Measurements from ENCODE around the gene KANSL1. TPM values are rescaled to one million over a fixed set of nuclear protein-coding genes. Genes with fewer than 3 reads are reported as not detected.

KANSL1 gene
- total and polyA plus RNA-seq, 4 donors = 16.2 to 189 (median 47.4) TPM

DNA sequence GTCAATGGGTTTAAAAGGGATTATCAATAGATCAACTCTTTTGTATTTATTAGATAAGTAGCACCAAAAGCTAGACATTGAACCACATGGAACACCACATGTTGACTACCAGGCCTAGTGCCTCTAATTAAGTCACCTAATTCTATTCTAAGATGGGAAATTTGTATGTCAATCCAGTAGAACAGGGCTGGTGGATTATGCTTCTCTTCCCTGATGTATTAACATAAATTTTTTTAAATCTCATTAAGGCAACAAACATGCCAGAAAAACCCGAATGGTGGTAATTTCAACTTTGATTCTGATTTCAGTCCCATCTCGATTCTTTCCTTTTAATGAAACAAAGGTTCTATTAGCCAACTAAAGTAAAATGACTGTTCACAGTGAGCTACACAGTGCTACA, 92.6 kb downstream of the KANSL1 start:
- TF ChIP-seq, protein P1, sequence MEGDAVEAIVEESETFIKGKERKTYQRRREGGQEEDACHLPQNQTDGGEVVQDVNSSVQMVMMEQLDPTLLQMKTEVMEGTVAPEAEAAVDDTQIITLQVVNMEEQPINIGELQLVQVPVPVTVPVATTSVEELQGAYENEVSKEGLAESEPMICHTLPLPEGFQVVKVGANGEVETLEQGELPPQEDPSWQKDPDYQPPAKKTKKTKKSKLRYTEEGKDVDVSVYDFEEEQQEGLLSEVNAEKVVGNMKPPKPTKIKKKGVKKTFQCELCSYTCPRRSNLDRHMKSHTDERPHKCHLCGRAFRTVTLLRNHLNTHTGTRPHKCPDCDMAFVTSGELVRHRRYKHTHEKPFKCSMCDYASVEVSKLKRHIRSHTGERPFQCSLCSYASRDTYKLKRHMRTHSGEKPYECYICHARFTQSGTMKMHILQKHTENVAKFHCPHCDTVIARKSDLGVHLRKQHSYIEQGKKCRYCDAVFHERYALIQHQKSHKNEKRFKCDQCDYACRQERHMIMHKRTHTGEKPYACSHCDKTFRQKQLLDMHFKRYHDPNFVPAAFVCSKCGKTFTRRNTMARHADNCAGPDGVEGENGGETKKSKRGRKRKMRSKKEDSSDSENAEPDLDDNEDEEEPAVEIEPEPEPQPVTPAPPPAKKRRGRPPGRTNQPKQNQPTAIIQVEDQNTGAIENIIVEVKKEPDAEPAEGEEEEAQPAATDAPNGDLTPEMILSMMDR (IDR thresholded peaks at IDR 0.05; ENCODE audit: control extremely low read depth, extremely low read depth) = no peak
- Histone ChIP-seq H3K27me3 (ENCODE audit: control insufficient read depth in 3 of 3, insufficient read depth in 3 of 3, low read length in 2 of 3) (no peaks in the 10 kb centered on the region), H3K4me3 (no peak overlapping the region), H3K9me3 (ENCODE audit: control insufficient read depth in 4 of 4, insufficient read depth in 3 of 4, low read length in 3 of 4) (no peaks in the 10 kb centered on the region), H3K27ac (ENCODE audit: low read depth in 1 of 2, low read length in 1 of 2) (no peak overlapping the region), H3K9ac (ENCODE audit: insufficient read depth in 1 of 2, low read length in 2 of 2) (no peak overlapping the region), H3K36me3 (ENCODE audit: control insufficient read depth in 4 of 4, insufficient read depth in 4 of 4, low read length in 4 of 4) (no peaks in the 10 kb centered on the region), H3K4me1 (ENCODE audit: control insufficient read depth in 5 of 5, insufficient read depth in 5 of 5, low read length in 5 of 5) (peaks cover 0 to 17% (median 4%) of the 10 kb centered on the region in 5 donors)
- DNase-seq (no peak), ATAC-seq (ENCODE audit: insufficient read depth, low FRiP score) (no peak)
- 70 to 78% methylated on average over 2 of the region's 2 CpGs for WGBS, 2 donors

DNA sequence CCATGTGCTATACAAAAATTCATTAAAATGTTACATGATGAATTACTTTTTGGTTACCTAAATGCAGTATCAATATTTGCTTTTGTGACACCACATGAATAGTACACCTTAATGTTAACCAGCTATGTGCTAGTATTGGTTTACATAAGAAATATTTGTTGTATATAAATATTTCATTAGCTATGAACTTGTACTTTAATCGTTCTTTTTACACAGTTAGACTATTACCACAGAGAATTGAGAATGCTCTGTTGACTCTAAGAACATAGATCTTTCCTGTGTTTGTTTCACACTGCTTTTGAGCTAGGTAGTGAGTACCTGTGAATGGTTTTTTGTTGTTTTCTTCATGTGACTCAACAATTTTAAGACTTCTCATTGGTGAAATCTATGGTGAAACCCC, 93.4 kb downstream of the KANSL1 start:
- H3K9ac ChIP-seq (ENCODE audit: insufficient read depth in 1 of 2, low read length in 2 of 2) = no peak overlapping the region
- no peaks in the 10 kb centered on the region for H3K36me3 ChIP-seq (ENCODE audit: control insufficient read depth in 4 of 4, insufficient read depth in 4 of 4, low read length in 4 of 4)
- no peak overlapping the region for H3K27ac ChIP-seq (ENCODE audit: low read depth in 1 of 2, low read length in 1 of 2)
- TF ChIP-seq, protein P1 (IDR thresholded peaks at IDR 0.05; ENCODE audit: control extremely low read depth, extremely low read depth) = no peak
- no peaks in the 10 kb centered on the region for H3K27me3 ChIP-seq (ENCODE audit: control insufficient read depth in 3 of 3, insufficient read depth in 3 of 3, low read length in 2 of 3)
- H3K4me1 ChIP-seq (ENCODE audit: control insufficient read depth in 5 of 5, insufficient read depth in 5 of 5, low read length in 5 of 5) = peaks cover 0 to 16% (median 4%) of the 10 kb centered on the region in 5 donors
- H3K4me3 ChIP-seq = no peak overlapping the region
- no peaks in the 10 kb centered on the region for H3K9me3 ChIP-seq (ENCODE audit: control insufficient read depth in 4 of 4, insufficient read depth in 3 of 4, low read length in 3 of 4)
- 54 to 72% methylated on average over 1 of the region's 1 CpG for WGBS, 2 donors
- DNase-seq (no peak), ATAC-seq (ENCODE audit: insufficient read depth, low FRiP score) (no peak)

DNA sequence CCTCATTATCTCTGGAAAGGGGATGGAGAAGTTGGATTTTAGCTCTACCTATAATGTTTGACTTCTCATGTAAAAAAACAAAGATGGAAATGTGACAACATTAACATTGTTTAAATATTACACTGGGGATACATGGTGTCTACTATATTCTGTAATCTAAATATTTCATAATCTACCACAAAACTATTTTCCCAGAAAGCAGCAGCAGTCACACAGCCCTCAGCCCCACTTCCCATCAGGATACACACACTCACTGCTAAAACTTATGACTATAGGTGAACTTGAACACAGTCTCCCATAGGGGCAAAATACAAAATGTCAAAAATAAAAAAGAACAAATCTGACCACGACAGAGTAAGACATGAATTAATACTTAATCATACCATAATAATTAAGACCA, 95.7 kb downstream of the KANSL1 start:
- no peaks in the 10 kb centered on the region for H3K9me3 ChIP-seq (ENCODE audit: control insufficient read depth in 4 of 4, insufficient read depth in 3 of 4, low read length in 3 of 4)
- peak; percentile 12 for ATAC-seq (ENCODE audit: insufficient read depth, low FRiP score)

More for the DNA sequence above, 95.7 kb downstream of the KANSL1 start:
- Histone ChIP-seq H3K36me3 (ENCODE audit: control insufficient read depth in 4 of 4, insufficient read depth in 4 of 4, low read length in 4 of 4) (peaks cover 0 to 4% (median 1%) of the 10 kb centered on the region in 4 donors), H3K27me3 (ENCODE audit: control insufficient read depth in 3 of 3, insufficient read depth in 3 of 3, low read length in 2 of 3) (no peaks in the 10 kb centered on the region), H3K4me1 (ENCODE audit: control insufficient read depth in 5 of 5, insufficient read depth in 5 of 5, low read length in 5 of 5) (peaks cover 0 to 21% (median 4%) of the 10 kb centered on the region in 5 donors), H3K9ac (ENCODE audit: insufficient read depth in 1 of 2, low read length in 2 of 2) (no peak overlapping the region), H3K4me3 (no peak overlapping the region), H3K27ac (ENCODE audit: low read depth in 1 of 2, low read length in 1 of 2) (no peak overlapping the region)
- TF ChIP-seq, protein P1 (IDR thresholded peaks at IDR 0.05; ENCODE audit: control extremely low read depth, extremely low read depth) = no peak
- DNase-seq = no peak
- WGBS, 2 donors = 73% methylated on average over 1 of the region's 1 CpG
